Caco-2 (cell line): Measurements from ENCODE around the gene ALX4. TPM values are rescaled to one million over a fixed set of nuclear protein-coding genes. Genes with fewer than 3 reads are reported as not detected.

ENCODE experiments used
- BruUV-seq: library from RNA; stranded (reverse); fragments of 400-500 nt; replicated peaks from 2 replicates; lab custom pipeline; 2021; lab: Mats Ljungman, UMichigan
- CTCF ChIA-PET: fragments of 300-600 bp; sonication (Branson Sonifier 250); formaldehyde crosslinking; loops from one replicate; lab custom pipeline; 2022; ENCODE audit warnings: antibody characterized with exemption; lab: Charles Lee
- POLR2A ChIA-PET: fragments of 300-600 bp; sonication (Branson Sonifier 250); formaldehyde crosslinking; loops from one replicate; lab custom pipeline; 2022; ENCODE audit warnings: antibody characterized with exemption; lab: Charles Lee
- DNase-seq, 2 experiments: peaks; one replicate each; pipeline versions ENCODE4 v3.0.0 to v3.0.0-alpha.2; 2020 to 2022
- H3K27me3 ChIP-seq: replicated peaks from 2 replicates; pipeline ENCODE4 v1.6.0; 2011; ENCODE audit warnings: low read length; ENCODE audit not compliant: control insufficient read depth, insufficient read depth
- H3K36me3 ChIP-seq: 2 replicates; pipeline ENCODE4 v1.5.1; 2011; ENCODE audit warnings: low read length; ENCODE audit not compliant: control insufficient read depth, insufficient read depth
- H3K4me1 ChIP-seq: fragments of 250-450 bp; sonication (Bioruptor Pico); 2 replicates; pipeline ENCODE4 v1.5.1; 2020; ENCODE audit warnings: mild to moderate bottlenecking
- H3K4me3 ChIP-seq: 2 replicates; pipeline ENCODE4 v1.5.1; 2011; ENCODE audit warnings: low read depth, mild to moderate bottlenecking, control low read depth, low read length
- H3K9me3 ChIP-seq: fragments of 250-450 bp; sonication (Bioruptor Pico); 2 replicates; pipeline ENCODE4 v1.5.1; 2020; ENCODE audit warnings: mild to moderate bottlenecking, moderate library complexity
- H3K27ac Mint-ChIP-seq: one replicate; pipeline ENCODE4 v1.8.0; 2022; ENCODE audit warnings: mixed read lengths; ENCODE audit not compliant: unreplicated experiment
- H3K27me3 Mint-ChIP-seq: one replicate; pipeline ENCODE4 v1.8.0; 2022; ENCODE audit warnings: mixed read lengths; ENCODE audit not compliant: insufficient read depth, unreplicated experiment
- H3K36me3 Mint-ChIP-seq: one replicate; pipeline ENCODE4 v1.8.0; 2022; ENCODE audit warnings: mild to moderate bottlenecking, mixed read lengths; ENCODE audit not compliant: insufficient read depth, unreplicated experiment
- H3K4me1 Mint-ChIP-seq: one replicate; pipeline ENCODE4 v1.8.0; 2022; ENCODE audit warnings: low read depth, mixed read lengths; ENCODE audit not compliant: unreplicated experiment
- H3K4me3 Mint-ChIP-seq: one replicate; pipeline ENCODE4 v1.8.0; 2022; ENCODE audit warnings: mild to moderate bottlenecking, moderate library complexity, mixed read lengths; ENCODE audit not compliant: unreplicated experiment
- H3K9me3 Mint-ChIP-seq: one replicate; pipeline ENCODE4 v1.8.0; 2022; ENCODE audit warnings: mixed read lengths; ENCODE audit not compliant: unreplicated experiment
- CTCF ChIP-seq, 2 experiments: fragments of 200-600 bp in 1 of 2; IDR thresholded peaks; 1 replicate in 1 of 2; 2 replicates in 1 of 2; pipeline versions ENCODE4 v1.5.1 to v1.8.0; 2011 to 2022; ENCODE audit warnings: antibody characterized with exemption in 1 of 2, control low read depth in 1 of 2, inconsistent platforms in 1 of 2, low read depth in 1 of 2, low read length in 1 of 2, mild to moderate bottlenecking in 1 of 2, moderate library complexity in 1 of 2; ENCODE audit not compliant: insufficient read depth in 1 of 2, severe bottlenecking in 1 of 2, unreplicated experiment in 1 of 2
- intact Hi-C: fragments of 100-400 bp; cut with micrococcal nuclease; formaldehyde crosslinking; loops from one replicate; pipeline ENCODE4 v1.10.0; 2022; ENCODE audit not compliant: unreplicated experiment
- total RNA-seq: library from RNA; stranded (reverse); gene quantifications from 2 replicates; pipeline ENCODE4 v1.2.3, GENCODE V29; 2022

Gene ALX4
- total RNA-seq, 1 experiment from 2014 or later = 0.05 TPM

- Mint-ChIP-seq H3K9me3 (no peaks in the 10 kb centered on the region), H3K4me3 (peak overlapping the region; percentile 50), H3K27ac (no peak overlapping the region), H3K36me3 (no peaks in the 10 kb centered on the region), H3K4me1 (no peaks in the 10 kb centered on the region), H3K27me3 (peaks cover 21% of the 10 kb centered on the region)
- intact Hi-C loops = no loop called here
- ChIA-PET POLR2A (no interaction called here), CTCF (interaction anchor here (1.2 to 1.8 kb wide), 2 partner anchors 186 to 200 kb away, joined by 4 read pairs; no protein-coding TSS in a partner anchor)
- H3K27me3 ChIP-seq = peaks cover 2% of the 10 kb centered on the region; the same call in 1 of the 2 replicates
- no TSS peak for BruUV-seq
- no peaks in the 10 kb centered on the region for H3K36me3 ChIP-seq
- H3K9me3 ChIP-seq = no peaks in the 10 kb centered on the region
- peak overlapping the region; percentile 29 for H3K4me3 ChIP-seq
- 0 out of 2 replicates have a peak, but pooled peaks cover 3% of the 10 kb centered on the region for H3K4me1 ChIP-seq
- no peak for TF ChIP-seq CTCF (IDR thresholded peaks at IDR 0.05; ENCODE audit: insufficient read depth in 1 of 2, low read depth in 1 of 2, low read length in 1 of 2, severe bottlenecking in 1 of 2, unreplicated experiment in 1 of 2)
- peak in 1 of 2 experiments; percentile 31 for DNase-seq
Observed at GRCh38 chr11:44319552-44320288, 9.8 kb upstream of the ALX4 start.

DNA sequence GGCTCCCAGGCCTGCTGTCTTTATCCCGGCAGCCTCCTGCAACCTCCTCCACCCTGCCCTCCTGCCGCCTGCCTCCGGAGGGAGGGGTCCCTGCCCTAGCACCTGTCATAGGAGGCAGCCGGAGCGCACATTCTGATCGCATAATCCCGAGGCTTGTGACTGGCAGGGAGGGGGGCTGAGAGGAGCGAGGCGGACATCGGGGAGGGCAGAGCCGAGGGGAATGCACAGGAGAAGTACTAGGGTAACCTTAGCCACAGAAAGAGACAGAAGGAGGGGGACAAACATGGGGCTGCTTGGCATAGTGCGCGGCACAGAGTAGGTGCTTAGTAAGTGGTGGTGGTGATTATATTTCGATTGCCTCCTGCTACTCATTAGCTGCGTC lies 9.2 kb upstream of the ALX4 start:
- peak overlapping the region; percentile 50 for H3K4me3 Mint-ChIP-seq
- intact Hi-C loops = no loop called here
- Histone ChIP-seq H3K4me1 (0 out of 2 replicates have a peak, but pooled peaks cover 3% of the 10 kb centered on the region), H3K4me3 (no peak overlapping the region), H3K27me3 (peaks cover 2% of the 10 kb centered on the region; the same call in 1 of the 2 replicates), H3K9me3 (no peaks in the 10 kb centered on the region), H3K36me3 (no peaks in the 10 kb centered on the region)
- DNase-seq = no peak
- no peak for TF ChIP-seq CTCF (IDR thresholded peaks at IDR 0.05; ENCODE audit: insufficient read depth in 1 of 2, low read depth in 1 of 2, low read length in 1 of 2, severe bottlenecking in 1 of 2, unreplicated experiment in 1 of 2)
- ChIA-PET POLR2A (no interaction called here), CTCF (interaction anchor here (1.8 kb wide), 1 partner anchor 186 kb away, joined by 4 read pairs; no protein-coding TSS in a partner anchor)
- H3K27me3 Mint-ChIP-seq = peaks cover 25% of the 10 kb centered on the region
- no peaks in the 10 kb centered on the region for H3K4me1 Mint-ChIP-seq
- no peaks in the 10 kb centered on the region for H3K9me3 Mint-ChIP-seq
- no peak overlapping the region for H3K27ac Mint-ChIP-seq
- BruUV-seq = no TSS peak
- no peaks in the 10 kb centered on the region for H3K36me3 Mint-ChIP-seq

- Histone ChIP-seq H3K36me3 (no peaks in the 10 kb centered on the region), H3K4me1 (0 out of 2 replicates have a peak, but pooled peaks cover 3% of the 10 kb centered on the region), H3K27me3 (peaks cover 2% of the 10 kb centered on the region; the same call in 1 of the 2 replicates), H3K9me3 (no peaks in the 10 kb centered on the region), H3K4me3 (no peak overlapping the region)
- intact Hi-C loops = no loop called here
- Mint-ChIP-seq H3K4me3 (no peak overlapping the region), H3K27me3 (peaks cover 25% of the 10 kb centered on the region), H3K36me3 (no peaks in the 10 kb centered on the region), H3K9me3 (no peaks in the 10 kb centered on the region), H3K27ac (no peak overlapping the region), H3K4me1 (no peaks in the 10 kb centered on the region)
- TF ChIP-seq CTCF (IDR thresholded peaks at IDR 0.05; ENCODE audit: insufficient read depth in 1 of 2, low read depth in 1 of 2, low read length in 1 of 2, severe bottlenecking in 1 of 2, unreplicated experiment in 1 of 2) = no peak
- peak in 1 of 2 experiments; percentile 5 for DNase-seq
- no TSS peak for BruUV-seq
- POLR2A ChIA-PET = no interaction called here
- CTCF ChIA-PET = no interaction called here
Observed at GRCh38 chr11:44318369-44318768, 8.4 kb upstream of the ALX4 start.
